Measurements from ENCODE around the gene CCL15.
"Not testable (repeated sequence)": the region's sequence is repeated elsewhere in the genome, so short reads cannot be mapped to it uniquely, and the experiment has no call there.

CCL15 gene

GRCh38 chr17:36001110-36001771, at the start of gene CCL15:
CCL15 (minus strand) TSS chr17:36001553; CDS start chr17:36001492, 61 bp downstream.
- no peak for DNase-seq

- no peak for DNase-seq
These were observed 48.3 kb upstream of the CCL15 start for GRCh38 chr17:36049643-36050042.

GRCh38 chr17:36048066-36048465, 46.7 kb upstream of the CCL15 start:
- no peak for DNase-seq

- DNase-seq = no peak
These were observed 34.9 kb upstream of the CCL15 start for GRCh38 chr17:36036235-36036634.

- no peak for DNase-seq
These were observed 32.8 kb upstream of the CCL15 start for GRCh38 chr17:36034127-36034526.

GRCh38 chr17:36030956-36031355, 29.6 kb upstream of the CCL15 start:
- DNase-seq = no peak

DNA sequence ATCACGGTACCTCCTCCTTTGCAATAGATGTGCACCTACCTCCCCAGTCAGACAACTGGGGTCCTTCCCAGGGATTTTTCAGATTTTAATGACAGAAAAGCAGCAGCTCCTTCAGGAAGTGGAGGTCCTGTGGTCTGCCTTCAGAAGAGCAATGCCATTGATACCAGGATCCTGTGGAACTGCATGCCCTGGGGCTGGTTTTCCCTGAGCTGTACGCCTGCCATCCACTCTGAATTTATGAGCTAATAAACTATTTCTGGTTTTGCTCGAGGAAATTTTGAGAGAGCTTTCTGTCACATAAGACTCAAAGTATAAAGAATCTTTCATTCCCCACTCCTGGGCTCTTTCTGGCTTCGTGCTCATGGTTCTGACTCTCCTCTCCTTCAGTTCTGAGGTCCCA, 26.4 kb upstream of the CCL15 start:
- no peak for DNase-seq

DNA sequence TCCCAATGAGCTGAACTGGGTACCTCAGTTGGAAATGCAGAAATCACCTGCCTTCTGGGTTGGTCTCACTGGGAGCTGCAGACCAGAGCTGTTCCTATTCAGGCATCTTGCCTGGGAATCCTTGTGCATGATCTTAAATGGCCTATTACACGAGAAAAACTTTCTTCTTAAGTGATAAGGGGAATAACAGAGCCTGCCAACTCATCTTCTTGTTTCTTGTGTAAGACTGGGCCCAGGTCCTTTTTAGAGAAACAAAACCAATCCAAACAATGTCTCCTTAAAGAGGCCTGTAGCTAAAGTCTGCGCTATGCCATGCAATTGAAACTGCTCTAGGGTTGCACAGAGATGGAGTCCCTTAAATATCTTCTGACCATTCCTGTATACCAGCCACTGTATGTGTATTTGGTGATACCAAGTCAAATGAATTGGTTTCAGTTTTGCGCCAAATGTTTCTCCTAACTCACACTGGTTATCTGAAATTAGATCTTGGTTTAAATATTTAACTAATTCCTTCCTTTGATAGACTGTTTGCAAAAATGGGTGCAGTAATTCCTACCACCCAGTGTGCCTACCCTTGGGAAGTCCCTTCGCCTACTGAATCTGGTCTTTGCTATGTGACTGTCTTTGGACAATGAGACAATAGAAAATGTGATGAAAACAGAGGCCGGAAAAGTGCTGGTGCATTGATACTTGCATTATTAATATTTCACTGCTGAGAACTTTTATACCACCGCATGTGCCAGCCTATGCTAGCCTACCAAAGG, 22.9 kb upstream of the CCL15 start:
- DNase-seq = no peak

GRCh38 chr17:36019423-36019822, 18.1 kb upstream of the CCL15 start:
- DNase-seq = no peak

GRCh38 chr17:36017799-36018198, 16.4 kb upstream of the CCL15 start, which contains the start of gene CCL23:
CCL23 (minus strand) TSS chr17:36017972; CDS start chr17:36017897, 75 bp downstream.
- no peak for DNase-seq

DNA sequence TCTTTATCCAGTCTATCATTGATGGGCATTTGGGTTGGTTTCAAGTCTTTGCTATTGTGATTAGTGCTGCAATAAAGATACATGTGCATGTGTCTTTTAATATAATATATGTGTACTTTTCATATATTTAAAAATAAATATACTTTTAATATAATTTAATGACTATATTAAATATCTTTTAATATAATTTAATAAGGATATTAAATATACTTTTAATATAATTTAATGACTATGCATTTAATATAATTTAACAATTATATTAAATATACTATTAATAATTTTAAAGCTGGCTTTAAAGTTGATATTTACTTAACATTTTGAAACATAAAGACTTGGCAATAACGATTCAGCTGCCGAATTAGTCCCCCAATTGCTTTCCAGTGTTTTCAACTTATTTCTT, 15.2 kb upstream of the CCL15 start:
- no peak for DNase-seq

DNA sequence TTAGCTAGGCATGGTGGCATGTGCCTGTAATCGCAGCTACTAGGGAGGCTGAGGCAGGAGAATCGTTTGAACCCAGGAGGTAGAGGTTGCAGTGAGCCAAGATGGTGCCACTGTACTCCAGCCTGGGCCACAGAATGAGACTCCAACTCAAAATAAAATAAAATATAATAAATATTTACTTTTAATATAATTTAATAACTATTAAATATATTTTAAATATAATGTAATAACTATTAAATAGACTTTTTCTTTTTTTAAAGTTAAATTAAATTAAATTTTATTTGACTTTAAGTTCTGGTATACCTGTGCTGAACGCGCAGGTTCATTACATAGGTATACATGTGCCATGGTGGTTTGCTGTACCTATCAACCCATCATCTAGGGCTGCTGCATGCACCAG, 14.5 kb upstream of the CCL15 start:
- not testable (repeated sequence) for DNase-seq

- no peak for DNase-seq
These were observed 13.6 kb upstream of the CCL15 start for GRCh38 chr17:36014946-36015345.

- no peak for DNase-seq
These were observed 9.8 kb upstream of the CCL15 start for GRCh38 chr17:36011201-36011600.

GRCh38 chr17:36008998-36009665, 7.8 kb upstream of the CCL15 start:
- no peak for DNase-seq

DNA sequence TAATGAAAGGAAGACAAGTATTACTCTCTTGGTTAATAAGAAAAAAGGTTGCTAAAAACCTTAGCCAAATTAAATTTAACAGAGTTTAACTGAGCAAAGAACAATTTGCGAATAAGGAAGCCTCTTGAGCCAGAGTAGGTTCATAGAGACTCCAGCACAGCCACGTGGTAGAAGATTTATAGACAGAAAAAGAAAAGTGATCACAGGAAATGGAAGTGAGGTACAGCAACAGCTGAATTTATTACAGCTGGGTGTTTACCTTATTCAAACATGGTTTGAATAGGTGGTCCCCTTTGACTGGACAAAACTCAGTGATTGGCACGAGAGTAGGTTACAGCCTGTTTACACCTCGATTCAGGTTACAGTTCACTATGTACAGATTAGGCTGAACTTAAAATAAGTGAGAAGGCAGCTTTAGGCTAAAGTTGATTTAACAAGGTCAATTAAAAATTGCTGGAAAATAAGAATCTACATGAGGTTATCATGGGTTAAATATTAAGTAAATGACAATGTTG, 3.3 kb upstream of the CCL15 start:
- no peak for DNase-seq

DNA sequence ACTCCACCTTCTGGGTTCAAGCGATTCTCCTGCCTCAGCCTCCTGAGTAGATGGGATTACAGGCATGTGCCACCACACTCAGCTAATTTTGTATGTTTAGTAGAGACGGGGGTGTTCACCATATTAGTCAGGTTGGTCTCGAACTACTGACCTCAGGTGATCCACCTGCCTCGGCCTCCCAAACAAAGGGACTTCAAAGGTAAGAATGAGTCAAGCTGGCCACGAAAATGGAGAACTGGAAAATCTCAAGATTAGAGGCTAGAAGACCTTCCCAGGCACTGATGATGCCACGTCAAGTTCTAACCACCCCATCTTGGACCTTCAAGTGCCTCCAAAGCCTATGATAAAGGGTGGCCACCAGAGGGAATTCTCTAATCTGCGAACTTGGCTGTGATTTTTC, 1.3 kb upstream of the CCL15 start:
- no peak for DNase-seq

- no peak for DNase-seq
These were observed 680 bp upstream of the CCL15 start for GRCh38 chr17:36001862-36002603.

- no peak for DNase-seq
These were observed 632 bp downstream of the CCL15 start for GRCh38 chr17:36000732-36001109.

- DNase-seq = no peak
These were observed 2.6 kb downstream of the CCL15 start for GRCh38 chr17:35998756-35999155.

DNA sequence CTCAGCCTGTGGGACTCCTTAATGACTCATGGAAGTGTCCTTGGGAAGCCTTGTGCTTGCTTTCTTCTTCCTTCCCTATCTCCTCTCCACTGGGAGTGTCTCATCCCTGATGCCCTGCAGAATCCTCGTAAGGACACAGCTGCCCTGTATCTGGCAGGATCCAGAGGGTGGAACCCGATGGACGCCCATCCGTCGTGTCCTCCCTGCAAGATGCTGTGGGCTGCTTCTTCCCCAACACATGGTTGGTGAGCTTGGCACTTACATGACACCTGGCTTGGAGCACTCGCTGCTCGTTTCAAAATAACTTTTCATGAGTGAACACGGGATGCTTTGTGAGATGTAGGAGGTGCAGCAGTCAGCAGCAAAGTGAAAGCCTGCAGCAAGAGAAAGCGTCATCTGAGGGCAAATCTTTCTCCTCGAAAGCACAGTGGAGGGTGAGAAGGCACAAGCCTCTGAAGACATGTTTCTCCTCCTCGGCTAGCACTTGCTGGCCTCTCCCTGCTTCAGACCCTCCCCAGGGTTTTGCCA, 3.3 kb downstream of the CCL15 start:
- DNase-seq = no peak

- not testable (repeated sequence) for DNase-seq
These were observed 6.0 kb downstream of the CCL15 start for GRCh38 chr17:35995346-35995745.

DNA sequence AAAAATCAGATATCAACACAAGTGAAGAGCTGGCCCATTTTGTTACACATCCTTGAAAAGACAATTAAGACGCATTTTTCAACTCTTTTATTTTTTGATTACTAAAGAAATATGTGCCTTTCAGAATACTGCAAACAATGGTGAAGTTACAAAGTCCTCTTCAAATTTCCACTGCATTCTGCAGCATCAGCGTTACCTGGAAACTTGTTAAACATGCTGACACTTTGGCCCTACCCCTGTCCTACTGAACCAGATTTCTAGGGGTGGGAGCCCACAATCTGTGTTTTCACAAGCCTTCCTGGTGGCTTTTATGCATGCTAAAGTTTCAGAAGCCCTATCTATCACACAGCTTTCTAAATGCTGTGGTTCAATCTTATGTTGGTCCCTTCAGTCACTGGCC, 10.3 kb downstream of the CCL15 start:
- DNase-seq = no peak

All from midbrain (tissue), 1 donor.